Suprapubic skin (tissue), 4 donors: ENCODE results near the gene HBA2.

Source experiments
- EP300 ChIP-seq: sonication (generic); formaldehyde crosslinking; IDR thresholded peaks from one replicate; pipeline ENCODE4 v1.6.1; 2017; ENCODE audit warnings: antibody characterized with exemption
- POLR2A ChIP-seq, 2 donors: fragments of 450-650 bp; IDR thresholded peaks; one replicate each; pipeline ENCODE4 v1.6.1; 2017; ENCODE audit warnings: antibody characterized with exemption in 2 of 2, mild to moderate bottlenecking in 2 of 2, moderate library complexity in 2 of 2
- POLR2AphosphoS5 ChIP-seq, 3 donors: sonication (generic); formaldehyde crosslinking; IDR thresholded peaks; one replicate each; pipeline ENCODE4 v1.6.1; 2017; ENCODE audit warnings: antibody characterized with exemption in 3 of 3
- TF ChIP-seq, protein P1 (sequence below), 2 donors: fragments of 200-600 bp in 1 of 2; fragments of 450-650 bp in 1 of 2; sonication (generic) in 1 of 2; IDR thresholded peaks; one replicate each; pipeline ENCODE4 v1.5.1; 2016 to 2019; ENCODE audit warnings: antibody characterized with exemption in 2 of 2, mild to moderate bottlenecking in 1 of 2, moderate library complexity in 1 of 2

DNA sequence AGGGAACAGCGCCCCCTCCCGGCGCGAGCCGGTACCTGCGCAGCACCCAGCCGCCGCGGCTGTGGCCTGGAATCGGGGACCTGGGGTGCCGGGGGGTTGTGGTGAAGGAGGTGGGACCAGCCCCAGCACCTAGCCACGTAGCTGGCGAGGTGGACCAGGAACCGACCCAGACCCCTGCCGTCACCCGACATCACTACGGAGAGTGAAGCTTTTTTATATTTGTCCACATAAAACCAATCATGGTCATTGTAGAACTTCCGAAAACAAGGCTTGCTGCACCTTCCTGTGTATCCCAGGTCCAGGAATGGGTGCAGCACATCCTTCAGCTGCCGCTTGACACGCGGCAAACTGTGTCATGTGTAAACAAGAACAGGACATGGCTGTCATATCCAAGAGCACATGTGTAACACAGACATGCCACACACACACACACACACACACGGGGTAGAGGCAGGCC lies 8.9 kb downstream of the HBA2 start:
- TF ChIP-seq, protein P1, sequence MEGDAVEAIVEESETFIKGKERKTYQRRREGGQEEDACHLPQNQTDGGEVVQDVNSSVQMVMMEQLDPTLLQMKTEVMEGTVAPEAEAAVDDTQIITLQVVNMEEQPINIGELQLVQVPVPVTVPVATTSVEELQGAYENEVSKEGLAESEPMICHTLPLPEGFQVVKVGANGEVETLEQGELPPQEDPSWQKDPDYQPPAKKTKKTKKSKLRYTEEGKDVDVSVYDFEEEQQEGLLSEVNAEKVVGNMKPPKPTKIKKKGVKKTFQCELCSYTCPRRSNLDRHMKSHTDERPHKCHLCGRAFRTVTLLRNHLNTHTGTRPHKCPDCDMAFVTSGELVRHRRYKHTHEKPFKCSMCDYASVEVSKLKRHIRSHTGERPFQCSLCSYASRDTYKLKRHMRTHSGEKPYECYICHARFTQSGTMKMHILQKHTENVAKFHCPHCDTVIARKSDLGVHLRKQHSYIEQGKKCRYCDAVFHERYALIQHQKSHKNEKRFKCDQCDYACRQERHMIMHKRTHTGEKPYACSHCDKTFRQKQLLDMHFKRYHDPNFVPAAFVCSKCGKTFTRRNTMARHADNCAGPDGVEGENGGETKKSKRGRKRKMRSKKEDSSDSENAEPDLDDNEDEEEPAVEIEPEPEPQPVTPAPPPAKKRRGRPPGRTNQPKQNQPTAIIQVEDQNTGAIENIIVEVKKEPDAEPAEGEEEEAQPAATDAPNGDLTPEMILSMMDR (IDR thresholded peaks at IDR 0.05) = peak; percentile 93 to 98
- TF ChIP-seq POLR2AphosphoS5 (IDR thresholded peaks at IDR 0.05) (no peak), EP300 (no peak), POLR2A (IDR thresholded peaks at IDR 0.05) (no peak)
